ENCODE measurements around the gene DYRK1A. TPM values are rescaled to one million over a fixed set of nuclear protein-coding genes. Genes with fewer than 3 reads are reported as not detected.

Gene DYRK1A
- total and polyA plus RNA-seq, 2 of the 13 experiments (the other 11 are each of a cell fraction or from before 2014, with no cell fraction given), result 24.6 to 34.2 TPM

GRCh38 chr21:37371041-37371397, 4.4 kb downstream of the DYRK1A start:
- ChIA-PET CTCF (ENCODE audit: low intra/inter-chr PET ratio, low total read pairs) (no interaction called here), POLR2A (no interaction called here)
- FAIRE-seq (no peak), DNase-seq (ENCODE audit: low spot score) (no peak), ATAC-seq (no peak)
- Histone ChIP-seq H3K4me3 (replicated peaks in 1 of 3; ENCODE audit: insufficient read depth in 1 of 3, low read depth in 2 of 3, low read length in 3 of 3) (no peak overlapping the region), H3K9me3 (ENCODE audit: low read length) (no peaks in the 10 kb centered on the region), H2AFZ (ENCODE audit: low read length) (no peak overlapping the region), H3K36me3 (replicated peaks in 1 of 2; ENCODE audit: control insufficient read depth in 1 of 2, insufficient read depth in 2 of 2, low read length in 2 of 2) (0 out of 5 replicates have a peak, but pooled peaks cover 0 to 3% of the 10 kb centered on the region in 2 experiments), H3K4me2 (ENCODE audit: low read depth, low read length) (peak overlapping the region; percentile 93; the same call in 1 of the 2 replicates), H4K20me1 (ENCODE audit: insufficient read depth, low read length) (peaks cover 76% of the 10 kb centered on the region), H3K4me1 (ENCODE audit: insufficient read depth, low read length) (peaks cover 66% of the 10 kb centered on the region), H3K27me3 (ENCODE audit: control insufficient read depth in 1 of 2, insufficient read depth in 2 of 2, low read length in 2 of 2) (no peaks in the 10 kb centered on the region; a peak in 1 of 5 replicates), H3K79me2 (ENCODE audit: insufficient read depth, low read length) (peaks cover 91% of the 10 kb centered on the region), H3K27ac (ENCODE audit: extremely low read length, insufficient read depth, low read length) (peak overlapping the region; percentile 30), H3K9ac (ENCODE audit: insufficient read depth, low read depth, low read length) (no peak overlapping the region)
- in situ Hi-C loops (cut with HindIII; ENCODE audit: extremely low pct_ligation_motif_present, low pct_unique_long_range_greater_than_20kb), result no loop called here
- intact Hi-C loops (cut with micrococcal nuclease; ENCODE audit: unreplicated experiment), result no loop called here
- BruUV-seq (replicated peaks), result no TSS peak
- 87% methylated on average over 2 of the region's 2 CpGs for WGBS (ENCODE audit: low lambda C conversion rate)
- TF ChIP-seq NFE2L1 (CRISPR knock-in tag; IDR thresholded peaks at IDR 0.05; ENCODE audit: borderline replicate concordance) (no peak), ZNF350 (CRISPR knock-in tag; IDR thresholded peaks at IDR 0.05; ENCODE audit: borderline replicate concordance, low read depth) (no peak), ZSCAN12 (CRISPR knock-in tag; IDR thresholded peaks at IDR 0.05) (no peak), ARHGAP35 (CRISPR knock-in tag; IDR thresholded peaks at IDR 0.05; ENCODE audit: borderline replicate concordance) (no peak), ZMYM3 (CRISPR knock-in tag; IDR thresholded peaks at IDR 0.05) (no peak), ZNF160 (CRISPR knock-in tag; IDR thresholded peaks at IDR 0.05) (no peak), ZFYVE20 (CRISPR knock-in tag; IDR thresholded peaks at IDR 0.05; ENCODE audit: borderline replicate concordance, low read depth) (no peak), NFE2L2 (IDR thresholded peaks at IDR 0.05; ENCODE audit: low read length) (no peak), CSRNP1 (CRISPR knock-in tag; IDR thresholded peaks at IDR 0.05) (no peak), JARID2 (CRISPR knock-in tag; IDR thresholded peaks at IDR 0.05; ENCODE audit: insufficient replicate concordance) (no peak), ZNF598 (CRISPR knock-in tag; IDR thresholded peaks at IDR 0.05; ENCODE audit: borderline replicate concordance) (no peak), ZNF230 (CRISPR knock-in tag; IDR thresholded peaks at IDR 0.05) (no peak), FOXA1 (IDR thresholded peaks at IDR 0.05) (no peak), FOXA1 (CRISPR knock-in tag; IDR thresholded peaks at IDR 0.05) (no peak), ATF1 (CRISPR knock-in tag; IDR thresholded peaks at IDR 0.05) (no peak)
- TF ChIP-seq, protein P1, sequence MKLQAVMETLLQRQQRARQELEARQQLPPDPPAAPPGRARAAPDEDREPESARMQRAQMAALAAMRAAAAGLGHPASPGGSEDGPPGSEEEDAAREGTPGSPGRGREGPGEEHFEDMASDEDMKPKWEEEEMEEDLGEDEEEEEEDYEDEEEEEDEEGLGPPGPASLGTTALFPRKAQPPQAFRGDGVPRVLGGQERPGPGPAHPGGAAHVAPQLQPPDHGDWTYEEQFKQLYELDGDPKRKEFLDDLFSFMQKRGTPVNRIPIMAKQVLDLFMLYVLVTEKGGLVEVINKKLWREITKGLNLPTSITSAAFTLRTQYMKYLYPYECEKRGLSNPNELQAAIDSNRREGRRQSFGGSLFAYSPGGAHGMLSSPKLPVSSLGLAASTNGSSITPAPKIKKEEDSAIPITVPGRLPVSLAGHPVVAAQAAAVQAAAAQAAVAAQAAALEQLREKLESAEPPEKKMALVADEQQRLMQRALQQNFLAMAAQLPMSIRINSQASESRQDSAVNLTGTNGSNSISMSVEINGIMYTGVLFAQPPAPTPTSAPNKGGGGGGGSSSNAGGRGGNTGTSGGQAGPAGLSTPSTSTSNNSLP (IDR thresholded peaks at IDR 0.05; ENCODE audit: low read depth, low read length), result no peak
- TF ChIP-seq, protein P2, sequence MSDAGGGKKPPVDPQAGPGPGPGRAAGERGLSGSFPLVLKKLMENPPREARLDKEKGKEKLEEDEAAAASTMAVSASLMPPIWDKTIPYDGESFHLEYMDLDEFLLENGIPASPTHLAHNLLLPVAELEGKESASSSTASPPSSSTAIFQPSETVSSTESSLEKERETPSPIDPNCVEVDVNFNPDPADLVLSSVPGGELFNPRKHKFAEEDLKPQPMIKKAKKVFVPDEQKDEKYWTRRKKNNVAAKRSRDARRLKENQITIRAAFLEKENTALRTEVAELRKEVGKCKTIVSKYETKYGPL (CRISPR knock-in tag; IDR thresholded peaks at IDR 0.05), result no peak
- TF ChIP-seq, protein P3, sequence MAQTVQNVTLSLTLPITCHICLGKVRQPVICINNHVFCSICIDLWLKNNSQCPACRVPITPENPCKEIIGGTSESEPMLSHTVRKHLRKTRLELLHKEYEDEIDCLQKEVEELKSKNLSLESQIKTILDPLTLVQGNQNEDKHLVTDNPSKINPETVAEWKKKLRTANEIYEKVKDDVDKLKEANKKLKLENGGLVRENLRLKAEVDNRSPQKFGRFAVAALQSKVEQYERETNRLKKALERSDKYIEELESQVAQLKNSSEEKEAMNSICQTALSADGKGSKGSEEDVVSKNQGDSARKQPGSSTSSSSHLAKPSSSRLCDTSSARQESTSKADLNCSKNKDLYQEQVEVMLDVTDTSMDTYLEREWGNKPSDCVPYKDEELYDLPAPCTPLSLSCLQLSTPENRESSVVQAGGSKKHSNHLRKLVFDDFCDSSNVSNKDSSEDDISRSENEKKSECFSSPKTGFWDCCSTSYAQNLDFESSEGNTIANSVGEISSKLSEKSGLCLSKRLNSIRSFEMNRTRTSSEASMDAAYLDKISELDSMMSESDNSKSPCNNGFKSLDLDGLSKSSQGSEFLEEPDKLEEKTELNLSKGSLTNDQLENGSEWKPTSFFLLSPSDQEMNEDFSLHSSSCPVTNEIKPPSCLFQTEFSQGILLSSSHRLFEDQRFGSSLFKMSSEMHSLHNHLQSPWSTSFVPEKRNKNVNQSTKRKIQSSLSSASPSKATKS (CRISPR knock-in tag; IDR thresholded peaks at IDR 0.05), result no peak
